CD8-positive, alpha-beta memory T cell (primary cell): ENCODE measurements around the gene GEN1. TPM values are rescaled to one million over a fixed set of nuclear protein-coding genes. Genes with fewer than 3 reads are reported as not detected.
A peak's percentile ranks its signal among the peaks of the same experiment; 100 is the strongest.

Source experiments
- CTCF ChIA-PET: fragments of 350-600 bp; sonication (Branson Sonifier 250); formaldehyde crosslinking; loops from one replicate; lab custom pipeline; 2021; ENCODE audit warnings: antibody characterized with exemption; lab: Charles Lee
- POLR2A ChIA-PET: fragments of 350-600 bp; sonication (Branson Sonifier 250); formaldehyde crosslinking; loops from one replicate; lab custom pipeline; 2021; ENCODE audit warnings: antibody characterized with exemption; lab: Charles Lee
- DNase-seq, 5 donors: peaks; one replicate each; pipeline versions ENCODE4 v3.0.0 to v3.0.0-alpha.2; 2020 to 2022; ENCODE audit warnings: mixed read lengths in 1 of 5
- H3K27ac ChIP-seq: one replicate; pipeline ENCODE4 v1.7.0; 2013; ENCODE audit warnings: low read depth, mild to moderate bottlenecking, low read length, moderate library complexity
- H3K27me3 ChIP-seq: 2 replicates; pipeline ENCODE4 v1.7.0; 2013; ENCODE audit warnings: low read length, mild to moderate bottlenecking; ENCODE audit not compliant: insufficient read depth, poor library complexity, severe bottlenecking
- H3K36me3 ChIP-seq: 2 replicates; pipeline ENCODE4 v1.7.0; 2013; ENCODE audit warnings: mild to moderate bottlenecking, low read length, moderate library complexity; ENCODE audit not compliant: insufficient read depth
- H3K4me1 ChIP-seq: 2 replicates; pipeline ENCODE4 v1.7.0; 2013; ENCODE audit warnings: mild to moderate bottlenecking, low read length, moderate library complexity; ENCODE audit not compliant: insufficient read depth
- H3K4me3 ChIP-seq: 2 replicates; pipeline ENCODE4 v1.7.0; 2013; ENCODE audit warnings: mild to moderate bottlenecking, low read length
- H3K9me3 ChIP-seq: 2 replicates; pipeline ENCODE4 v1.7.0; 2013; ENCODE audit warnings: mild to moderate bottlenecking, low read length
- H3K27ac Mint-ChIP-seq, 8 donors: one replicate each; pipeline ENCODE4 v1.8.0; 2020 to 2021; ENCODE audit warnings: mixed read lengths in 8 of 8, mild to moderate bottlenecking in 6 of 8, inconsistent platforms in 3 of 8, moderate library complexity in 3 of 8
- H3K27me3 Mint-ChIP-seq, 2 donors: one replicate each; pipeline ENCODE4 v1.8.0; 2020 to 2021; ENCODE audit warnings: mixed read lengths in 2 of 2, mild to moderate bottlenecking in 1 of 2, moderate library complexity in 1 of 2
- H3K36me3 Mint-ChIP-seq, 3 donors: one replicate each; pipeline ENCODE4 v1.8.0; 2020 to 2021; ENCODE audit warnings: mixed read lengths in 3 of 3, inconsistent platforms in 1 of 3, mild to moderate bottlenecking in 1 of 3
- H3K4me1 Mint-ChIP-seq, 3 donors: one replicate each; pipeline ENCODE4 v1.8.0; 2020 to 2021; ENCODE audit warnings: mixed read lengths in 3 of 3, inconsistent platforms in 1 of 3, mild to moderate bottlenecking in 1 of 3
- H3K4me3 Mint-ChIP-seq, 7 donors: one replicate each; pipeline ENCODE4 v1.8.0; 2020 to 2021; ENCODE audit warnings: mixed read lengths in 7 of 7, mild to moderate bottlenecking in 6 of 7, moderate library complexity in 4 of 7, inconsistent platforms in 2 of 7
- H3K9me3 Mint-ChIP-seq, 5 donors: one replicate each; pipeline ENCODE4 v1.8.0; 2020 to 2022; ENCODE audit warnings: mixed read lengths in 5 of 5, mild to moderate bottlenecking in 3 of 5, moderate library complexity in 2 of 5, inconsistent platforms in 1 of 5
- polyA plus RNA-seq: library from polyadenylated mRNA; unstranded; fragments of 300-500 nt; fragmentation: Illumina TruSeq; gene quantifications from one replicate; pipeline ENCODE4 v1.2.3, GENCODE V29; 2021
- total RNA-seq, 2 experiments: library from RNA; stranded (reverse); gene quantifications; one replicate each; pipeline ENCODE4 v1.2.3, GENCODE V29; 2021

GEN1 gene
- total and polyA plus RNA-seq, 3 experiments from 2014 or later = 0.31 to 28.8 (median 23.6) TPM

DNA sequence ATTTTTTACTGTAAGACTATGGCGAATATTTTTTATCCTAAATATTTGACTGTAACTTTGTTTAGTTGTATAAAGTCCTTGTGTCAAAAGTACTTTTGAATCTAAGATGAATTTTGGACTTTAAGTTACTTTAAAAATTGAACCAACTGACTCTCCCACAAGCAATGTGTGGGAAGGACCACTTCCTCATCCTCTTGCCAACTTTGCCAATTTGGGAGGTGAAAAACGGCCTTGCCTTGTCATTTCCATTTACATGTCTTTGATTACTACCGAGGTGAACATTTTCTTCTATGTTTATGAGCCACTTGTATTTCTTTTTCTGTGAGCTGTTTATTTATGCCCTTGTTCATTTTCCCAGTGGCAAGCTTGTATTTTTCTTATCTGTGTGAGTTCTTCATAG, 49.6 kb downstream of the GEN1 start:
- H3K4me1 Mint-ChIP-seq = no peaks in the 10 kb centered on the region
- H3K36me3 ChIP-seq = no peaks in the 10 kb centered on the region
- H3K9me3 ChIP-seq = no peaks in the 10 kb centered on the region
- ChIA-PET CTCF (no interaction called here), POLR2A (no interaction called here)
- no peak overlapping the region for H3K4me3 ChIP-seq
- H3K36me3 Mint-ChIP-seq = no peaks in the 10 kb centered on the region
- no peaks in the 10 kb centered on the region for H3K27me3 ChIP-seq
- H3K4me1 ChIP-seq = no peaks in the 10 kb centered on the region
- DNase-seq = no peak
- H3K27ac ChIP-seq = no peak overlapping the region
- no peak overlapping the region for H3K4me3 Mint-ChIP-seq
- no peaks in the 10 kb centered on the region for H3K9me3 Mint-ChIP-seq
- peaks cover 0 to 41% of the 10 kb centered on the region in 2 donors for H3K27me3 Mint-ChIP-seq
- H3K27ac Mint-ChIP-seq = no peak overlapping the region

DNA sequence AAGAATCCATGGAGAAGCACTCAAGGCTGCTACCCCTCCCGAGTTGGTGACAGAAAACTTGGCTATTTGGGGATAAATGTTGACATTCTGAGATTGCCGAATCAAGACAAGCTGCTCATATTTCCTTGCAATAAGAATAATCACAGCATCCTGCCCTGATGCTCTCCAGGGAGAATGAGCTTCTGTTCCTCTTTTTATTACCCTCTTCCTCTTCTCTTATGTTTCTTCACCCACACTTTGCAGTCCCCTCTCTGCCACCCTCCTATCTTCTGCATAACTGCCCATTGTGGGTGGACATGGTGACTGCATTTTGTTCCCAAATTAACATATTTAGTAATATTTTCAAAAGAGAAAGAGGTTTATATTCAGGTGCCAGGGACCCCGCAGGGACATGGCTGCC, 50.4 kb downstream of the GEN1 start:
- CTCF ChIA-PET = no interaction called here
- POLR2A ChIA-PET = no interaction called here
- Histone ChIP-seq H3K27me3 (no peaks in the 10 kb centered on the region), H3K27ac (no peak overlapping the region), H3K9me3 (no peaks in the 10 kb centered on the region), H3K4me3 (no peak overlapping the region), H3K36me3 (no peaks in the 10 kb centered on the region), H3K4me1 (no peaks in the 10 kb centered on the region)
- Mint-ChIP-seq H3K9me3 (no peaks in the 10 kb centered on the region), H3K36me3 (no peaks in the 10 kb centered on the region), H3K27me3 (peaks cover 0 to 35% of the 10 kb centered on the region in 2 donors), H3K27ac (no peak overlapping the region), H3K4me1 (no peaks in the 10 kb centered on the region), H3K4me3 (no peak overlapping the region)
- no peak for DNase-seq

DNA sequence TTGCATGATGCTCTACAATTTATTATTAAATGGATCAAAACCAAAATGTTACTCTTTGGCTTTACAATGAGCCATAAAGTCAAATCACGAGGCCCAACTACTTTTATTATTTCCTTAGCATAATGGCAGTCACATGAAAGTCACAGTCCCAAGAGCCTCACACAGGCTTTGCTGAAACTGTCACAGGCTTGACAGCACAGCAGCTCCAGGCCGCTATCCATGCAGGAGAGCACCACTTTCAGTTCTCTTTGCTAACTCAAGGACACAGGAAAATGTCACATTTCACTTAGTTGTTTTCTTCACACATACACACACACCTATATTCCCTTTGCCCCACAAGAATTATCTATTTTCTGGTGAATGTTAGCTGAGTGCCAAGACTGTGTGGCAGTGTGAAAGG, 51.2 kb downstream of the GEN1 start:
- H3K27ac ChIP-seq = no peak overlapping the region
- Mint-ChIP-seq H3K36me3 (no peaks in the 10 kb centered on the region), H3K9me3 (no peaks in the 10 kb centered on the region), H3K4me3 (no peak overlapping the region), H3K4me1 (no peaks in the 10 kb centered on the region), H3K27me3 (peaks cover 0 to 33% of the 10 kb centered on the region in 2 donors), H3K27ac (no peak overlapping the region)
- H3K4me1 ChIP-seq = no peaks in the 10 kb centered on the region
- no peak overlapping the region for H3K4me3 ChIP-seq
- ChIA-PET POLR2A (no interaction called here), CTCF (interaction anchor here (1.1 kb wide), 1 partner anchor 28 kb away, joined by 3 read pairs; no protein-coding TSS in a partner anchor)
- H3K36me3 ChIP-seq = no peaks in the 10 kb centered on the region
- no peaks in the 10 kb centered on the region for H3K9me3 ChIP-seq
- H3K27me3 ChIP-seq = no peaks in the 10 kb centered on the region
- DNase-seq = no peak

DNA sequence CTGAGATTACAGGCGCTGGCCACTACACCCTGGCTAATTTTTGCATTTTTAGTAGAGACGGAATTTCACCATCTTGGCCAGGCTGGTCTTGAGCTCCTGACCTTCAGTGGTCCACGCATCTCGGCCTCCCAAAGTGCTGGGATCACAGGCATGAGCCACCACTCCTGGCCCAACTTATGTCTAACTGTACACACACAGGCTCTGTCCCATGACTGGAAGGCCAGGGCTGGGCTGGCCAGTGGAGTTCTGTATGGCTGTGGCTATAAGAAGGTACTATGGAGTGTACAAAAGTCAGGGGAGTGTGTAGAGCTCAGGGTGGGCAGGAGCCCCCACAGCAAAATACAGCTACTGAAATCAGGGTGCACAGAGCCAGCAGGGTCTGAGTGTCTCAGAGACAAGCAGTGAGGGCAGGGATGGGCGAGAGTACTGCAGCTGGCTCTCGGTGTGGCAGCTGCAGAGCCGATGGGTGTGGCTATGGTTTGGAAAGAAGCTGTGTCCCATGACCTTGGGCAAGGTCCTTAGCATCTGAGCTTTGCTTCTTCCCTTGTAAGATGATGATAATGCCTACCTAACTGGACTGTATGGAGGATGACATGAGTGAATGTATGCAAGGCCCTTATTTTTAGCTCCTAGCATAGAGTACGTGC, 51.9 kb downstream of the GEN1 start:
- no peak overlapping the region for H3K27ac ChIP-seq
- Mint-ChIP-seq H3K36me3 (no peaks in the 10 kb centered on the region), H3K4me1 (no peaks in the 10 kb centered on the region), H3K27me3 (peaks cover 0 to 33% of the 10 kb centered on the region in 2 donors), H3K4me3 (no peak overlapping the region), H3K27ac (no peak overlapping the region), H3K9me3 (no peaks in the 10 kb centered on the region)
- H3K4me3 ChIP-seq = no peak overlapping the region
- no peaks in the 10 kb centered on the region for H3K4me1 ChIP-seq
- POLR2A ChIA-PET = no interaction called here
- H3K36me3 ChIP-seq = no peaks in the 10 kb centered on the region
- no peaks in the 10 kb centered on the region for H3K27me3 ChIP-seq
- no peaks in the 10 kb centered on the region for H3K9me3 ChIP-seq
- CTCF ChIA-PET = interaction anchor here (1.1 kb wide), 1 partner anchor 27 kb away, joined by 3 read pairs; no protein-coding TSS in a partner anchor
- DNase-seq = no peak

DNA sequence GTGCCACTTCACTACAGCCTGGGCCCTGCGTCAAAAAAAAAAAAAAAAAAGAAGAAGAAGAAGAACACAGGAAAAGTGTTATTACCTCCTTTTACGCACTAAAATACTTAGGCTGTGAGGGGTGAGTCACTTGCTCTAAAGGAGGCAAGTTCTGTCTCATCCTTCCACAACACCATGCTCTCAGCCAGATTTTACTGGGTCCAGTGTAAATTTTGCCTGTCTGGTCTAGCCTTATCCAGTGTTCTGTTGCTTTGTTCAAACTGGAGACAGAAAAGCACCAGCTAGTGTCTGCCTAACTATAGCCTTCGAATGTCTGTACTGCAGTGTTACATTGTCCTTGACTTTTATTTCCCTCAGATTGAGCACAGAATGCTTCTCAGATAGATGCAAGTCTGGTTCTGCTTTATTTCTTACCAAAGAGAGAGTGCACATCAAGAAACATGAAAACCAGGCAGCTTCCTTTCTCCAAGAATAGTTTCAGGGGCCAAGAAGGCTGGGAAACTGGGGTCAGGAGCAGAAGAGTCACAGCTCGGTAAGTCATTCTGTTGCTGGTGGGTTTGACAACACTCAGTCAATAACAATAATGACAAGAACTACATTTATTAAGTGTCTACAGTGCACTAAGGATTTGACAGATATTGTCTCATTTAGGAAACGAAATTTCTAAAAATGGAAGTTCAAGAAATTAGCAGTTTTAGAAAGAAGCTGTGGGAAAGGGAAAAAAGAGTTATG, 59.2 kb downstream of the GEN1 start:
- H3K27me3 Mint-ChIP-seq = peaks cover 6 to 43% of the 10 kb centered on the region in 2 donors

DNA sequence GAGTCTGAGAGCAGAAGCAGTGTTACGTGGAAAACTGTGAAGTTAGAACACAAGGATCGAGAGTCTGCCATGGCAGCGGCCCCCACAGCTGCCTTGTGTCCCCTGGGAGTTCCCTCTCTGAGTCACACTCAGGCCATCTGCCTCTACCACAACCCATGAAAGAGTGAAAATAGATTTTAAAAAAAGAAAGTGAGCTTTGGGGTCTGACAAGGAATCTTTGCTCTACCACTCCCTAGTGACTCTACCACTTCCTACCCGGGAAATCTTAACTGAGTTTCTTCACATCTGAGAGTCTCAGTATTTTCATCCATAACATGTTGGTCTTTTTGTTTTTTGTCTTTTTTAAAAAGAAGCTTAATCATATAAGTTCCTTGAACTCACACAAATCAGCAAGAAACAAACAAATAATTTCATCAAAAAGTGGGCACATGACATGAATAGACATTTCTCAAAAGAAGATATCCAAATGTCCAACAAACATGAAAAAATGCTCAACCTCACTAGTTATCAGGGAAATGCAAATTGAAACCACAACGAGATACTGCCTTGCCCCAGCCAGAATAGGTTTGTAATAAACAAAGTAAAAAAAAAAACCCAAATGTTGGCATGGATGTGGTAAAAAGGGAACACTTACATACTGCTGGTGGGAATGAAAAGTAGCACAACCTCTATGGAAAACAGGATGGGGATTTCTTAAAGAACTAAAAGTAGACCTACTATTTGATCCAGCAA, 60.0 kb downstream of the GEN1 start:
- no peaks in the 10 kb centered on the region for H3K4me1 Mint-ChIP-seq
- no peak overlapping the region for H3K27ac ChIP-seq
- ChIA-PET POLR2A (no interaction called here), CTCF (no interaction called here)
- H3K4me3 Mint-ChIP-seq = no peak overlapping the region
- H3K27ac Mint-ChIP-seq = peak overlapping the region in 1 of 8 donors; percentile 16
- H3K27me3 Mint-ChIP-seq = peaks cover 6 to 39% of the 10 kb centered on the region in 2 donors
- H3K4me3 ChIP-seq = no peak overlapping the region
- H3K4me1 ChIP-seq = no peaks in the 10 kb centered on the region
- H3K27me3 ChIP-seq = no peaks in the 10 kb centered on the region
- DNase-seq = no peak
- H3K9me3 Mint-ChIP-seq = no peaks in the 10 kb centered on the region
- H3K36me3 Mint-ChIP-seq = no peaks in the 10 kb centered on the region
- no peaks in the 10 kb centered on the region for H3K36me3 ChIP-seq
- H3K9me3 ChIP-seq = no peaks in the 10 kb centered on the region

More for the DNA sequence above, 59.2 kb downstream of the GEN1 start:
- H3K27me3 ChIP-seq = no peaks in the 10 kb centered on the region
- H3K27ac ChIP-seq = no peak overlapping the region
- no peak for DNase-seq
- POLR2A ChIA-PET = no interaction called here
- no peaks in the 10 kb centered on the region for H3K4me1 ChIP-seq
- CTCF ChIA-PET = no interaction called here
- H3K36me3 ChIP-seq = no peaks in the 10 kb centered on the region
- H3K27ac Mint-ChIP-seq = no peak overlapping the region
- no peak overlapping the region for H3K4me3 Mint-ChIP-seq
- no peaks in the 10 kb centered on the region for H3K9me3 Mint-ChIP-seq
- H3K4me3 ChIP-seq = no peak overlapping the region
- H3K9me3 ChIP-seq = no peaks in the 10 kb centered on the region
- H3K36me3 Mint-ChIP-seq = no peaks in the 10 kb centered on the region
- H3K4me1 Mint-ChIP-seq = no peaks in the 10 kb centered on the region

DNA sequence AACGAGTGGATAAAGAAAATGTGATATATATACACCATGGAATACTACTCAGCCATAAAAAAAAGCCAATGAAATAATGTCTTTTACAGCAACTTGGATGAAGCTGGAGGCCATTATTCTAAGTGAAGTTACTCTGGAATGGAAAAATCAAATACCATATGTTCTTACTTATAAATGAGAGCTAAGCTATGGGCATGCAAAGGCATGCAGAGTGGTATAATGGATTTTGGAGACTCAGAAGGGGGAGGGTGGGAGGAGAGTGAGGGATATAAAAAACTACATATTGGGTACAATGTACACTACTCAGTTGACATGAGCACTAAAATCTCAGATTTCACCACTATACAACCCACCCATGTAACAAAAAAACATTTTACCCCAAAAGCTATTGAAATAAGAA, 60.7 kb downstream of the GEN1 start:
- Mint-ChIP-seq H3K4me1 (no peaks in the 10 kb centered on the region), H3K4me3 (no peak overlapping the region), H3K27me3 (peaks cover 6 to 39% of the 10 kb centered on the region in 2 donors), H3K36me3 (no peaks in the 10 kb centered on the region), H3K27ac (no peak overlapping the region), H3K9me3 (no peaks in the 10 kb centered on the region)
- H3K27me3 ChIP-seq = no peaks in the 10 kb centered on the region
- DNase-seq = no peak
- no peaks in the 10 kb centered on the region for H3K4me1 ChIP-seq
- ChIA-PET CTCF (no interaction called here), POLR2A (no interaction called here)
- no peaks in the 10 kb centered on the region for H3K9me3 ChIP-seq
- no peak overlapping the region for H3K27ac ChIP-seq
- H3K36me3 ChIP-seq = no peaks in the 10 kb centered on the region
- H3K4me3 ChIP-seq = no peak overlapping the region
